HG03095 (cell line): ENCODE results near the gene MCC.

Experiments used
- ATAC-seq: cut with Tn5 transposase; IDR thresholded peaks from one replicate; pipeline ENCODE4 v1.9.1; 2021; ENCODE audit warnings: moderate library complexity; ENCODE audit not compliant: unreplicated experiment

MCC gene

DNA sequence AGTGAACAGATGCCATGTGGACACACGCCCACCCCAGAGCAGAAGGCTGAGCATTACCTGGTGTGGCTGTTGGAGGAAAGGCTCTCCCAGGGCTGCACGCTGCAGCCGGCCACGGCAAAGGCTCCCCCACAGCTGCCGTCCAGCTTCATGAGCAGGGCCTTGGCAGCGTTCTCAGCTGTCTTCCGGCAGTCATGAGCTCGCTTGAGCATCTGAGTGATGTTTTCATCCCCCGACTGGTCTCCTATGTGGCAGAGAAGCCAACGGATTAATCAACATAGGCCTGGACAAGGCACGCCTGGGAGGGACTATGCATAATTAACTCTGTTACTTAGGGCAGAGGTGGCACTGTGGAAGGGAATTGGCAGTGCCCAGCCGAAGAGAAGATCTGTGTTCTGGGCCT is 424.3 kb downstream of the MCC start:
- no peak for ATAC-seq

DNA sequence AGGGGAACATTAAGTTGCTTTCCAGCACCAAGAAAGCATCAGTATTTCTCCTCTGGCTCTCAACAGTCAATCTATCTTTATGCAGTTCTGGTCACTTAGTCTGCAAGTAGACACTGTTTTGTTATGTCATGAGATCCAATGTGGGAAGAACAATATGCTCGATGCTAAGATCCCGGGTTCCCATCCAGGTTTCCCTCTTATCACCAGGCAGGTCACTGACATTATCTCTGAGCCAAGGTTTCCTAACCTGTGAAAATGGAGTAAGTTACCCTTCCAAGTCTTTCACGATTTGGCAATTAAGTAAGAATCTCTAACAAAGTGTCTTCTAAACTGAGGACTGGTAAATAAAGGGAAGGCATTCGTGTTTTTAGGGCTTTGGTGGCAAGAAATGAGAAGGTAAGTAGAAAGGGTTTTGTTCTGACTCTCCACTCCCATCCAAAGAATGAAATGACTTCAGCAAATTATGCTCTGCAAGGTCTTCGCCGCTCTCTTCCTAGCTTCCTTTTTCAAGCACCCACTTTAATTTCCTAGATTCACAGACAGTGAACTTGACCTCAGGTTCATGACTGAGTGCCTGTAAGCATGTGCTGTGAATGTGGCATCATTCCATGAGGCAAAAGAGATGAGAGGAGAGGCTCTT is 425.3 kb downstream of the MCC start:
- ATAC-seq, result no peak

DNA sequence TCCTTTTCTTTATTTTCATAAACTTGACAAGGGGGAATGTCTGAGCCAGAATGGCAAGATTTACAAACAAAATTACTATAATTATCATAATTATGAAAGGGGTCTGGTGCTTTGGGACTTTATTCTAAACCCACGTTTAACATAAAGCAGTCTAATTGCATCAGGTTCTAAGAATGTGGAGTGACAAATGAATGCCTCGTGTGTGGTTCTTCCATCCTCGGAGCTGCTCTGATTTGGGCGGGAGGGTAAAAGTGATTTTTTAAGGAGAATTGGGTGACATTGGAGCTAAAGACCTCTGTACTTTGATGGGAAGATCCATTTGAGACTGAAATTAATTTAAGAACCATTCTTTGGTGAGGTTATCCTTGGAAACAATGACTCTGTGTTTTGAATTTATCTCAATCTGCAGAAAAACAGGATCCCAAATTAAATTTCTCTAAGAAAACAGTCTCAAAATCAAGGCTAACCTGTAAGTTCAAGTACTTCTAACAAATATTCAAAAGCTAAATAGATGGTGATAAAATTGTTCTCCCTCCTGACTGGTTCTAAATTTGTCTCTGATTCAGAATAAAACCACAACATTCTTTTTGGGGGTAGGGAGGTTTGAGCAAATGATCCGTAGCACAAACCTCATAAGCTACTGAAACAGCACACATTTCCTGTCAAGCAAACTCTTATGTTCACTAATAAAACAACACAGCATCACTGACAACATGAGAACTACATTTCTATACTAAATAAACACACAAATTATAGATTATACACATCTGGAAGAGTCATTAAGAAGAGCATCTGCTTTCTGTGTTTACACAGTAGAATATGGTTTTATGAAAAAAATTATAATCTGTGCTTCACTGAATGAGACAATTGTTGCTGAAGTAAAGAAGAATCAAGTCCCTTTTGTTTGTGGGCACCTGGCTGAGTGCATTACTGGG is 426.1 kb downstream of the MCC start:
- no peak for ATAC-seq

DNA sequence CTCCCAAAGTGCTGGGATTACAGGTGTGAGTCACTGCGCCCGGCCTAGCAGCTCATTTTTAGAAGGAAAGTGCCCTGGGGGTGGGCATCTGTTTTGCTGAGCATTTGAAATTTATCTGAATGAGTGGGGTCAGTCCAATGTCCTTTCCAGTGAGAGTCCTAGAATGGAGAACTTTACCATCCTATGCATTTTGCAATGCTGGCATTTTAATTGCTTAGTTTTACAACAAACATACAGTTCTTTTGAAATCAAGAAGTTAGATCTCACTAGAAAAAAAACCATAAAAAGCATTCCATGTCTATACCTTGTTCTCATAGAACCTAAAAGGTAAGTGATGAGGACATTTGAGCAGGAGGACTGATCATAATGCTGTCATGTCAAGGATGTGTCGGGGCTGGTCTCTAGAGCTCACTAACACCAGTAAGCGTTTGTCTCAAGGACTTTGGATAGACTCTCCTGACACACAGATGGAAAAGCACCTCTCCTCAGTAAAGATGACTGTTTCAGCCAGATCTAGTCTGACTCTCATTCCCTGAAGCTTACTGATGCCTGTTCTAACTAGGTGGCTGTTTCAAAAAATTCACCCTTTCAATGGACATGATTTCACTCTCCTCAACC is 427.7 kb downstream of the MCC start:
- ATAC-seq, result no peak

DNA sequence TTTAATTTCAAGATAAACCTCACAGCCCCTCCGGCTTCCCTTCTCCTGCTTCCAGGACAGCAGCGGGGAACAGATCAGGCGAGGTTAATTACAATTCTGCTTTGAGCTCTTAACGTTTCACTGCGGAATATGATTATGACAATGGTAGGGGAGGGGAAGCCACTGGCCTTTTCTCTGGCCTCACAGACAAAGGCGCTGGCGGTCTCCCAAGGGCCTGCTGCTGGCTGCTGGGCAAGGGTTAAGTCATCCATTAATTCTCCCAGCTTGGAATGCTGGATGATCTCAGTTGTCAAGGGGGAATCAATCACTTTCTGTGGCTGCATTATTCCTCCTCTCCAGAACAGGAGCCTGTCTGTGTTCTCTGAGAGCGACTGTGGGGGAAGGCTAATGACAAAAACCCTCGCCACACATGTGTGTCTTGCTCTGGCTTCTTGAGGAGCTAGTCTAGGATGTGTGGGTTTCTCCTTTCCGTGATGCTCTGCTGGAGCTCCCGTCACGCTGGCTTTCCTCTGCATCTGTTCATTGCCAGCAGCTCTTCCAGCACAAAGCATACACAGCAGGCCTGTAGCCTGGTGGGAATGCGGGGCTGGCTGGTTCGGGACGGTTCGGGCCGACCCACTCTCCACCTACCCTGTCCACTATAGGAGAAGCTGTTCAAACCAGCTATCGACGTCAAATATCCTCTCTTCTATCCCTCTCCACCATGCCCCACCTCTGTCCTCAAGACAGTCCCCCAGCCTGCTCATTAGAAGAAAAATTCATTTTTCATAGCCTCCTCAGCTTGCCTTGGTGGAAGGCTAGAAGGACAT is 428.8 kb downstream of the MCC start:
- ATAC-seq, result no peak

DNA sequence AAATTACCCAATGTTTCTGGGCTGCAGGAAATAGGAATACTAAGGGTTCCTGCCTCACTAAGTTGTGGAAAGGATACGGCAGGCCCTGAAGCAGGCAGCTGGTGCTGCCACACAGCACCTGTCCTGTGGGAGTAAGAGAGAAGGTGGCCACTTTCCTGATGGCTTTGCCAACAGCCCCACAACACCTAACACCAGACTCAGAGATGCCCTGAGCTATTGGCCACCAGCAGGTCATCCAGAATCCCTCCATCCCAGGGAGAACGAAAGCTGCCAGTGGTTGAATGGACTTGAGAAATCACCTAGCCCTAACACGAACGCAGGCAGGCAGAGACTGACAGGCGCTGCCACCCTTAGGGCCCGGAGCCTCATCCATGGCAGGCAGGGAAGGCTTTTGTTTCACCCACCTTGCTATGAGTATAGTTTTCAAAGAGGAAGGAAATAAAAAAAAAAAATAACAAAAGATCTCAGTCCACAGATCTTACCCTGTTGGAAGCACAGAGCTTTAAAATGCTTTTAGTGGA is 429.5 kb downstream of the MCC start:
- no peak for ATAC-seq

DNA sequence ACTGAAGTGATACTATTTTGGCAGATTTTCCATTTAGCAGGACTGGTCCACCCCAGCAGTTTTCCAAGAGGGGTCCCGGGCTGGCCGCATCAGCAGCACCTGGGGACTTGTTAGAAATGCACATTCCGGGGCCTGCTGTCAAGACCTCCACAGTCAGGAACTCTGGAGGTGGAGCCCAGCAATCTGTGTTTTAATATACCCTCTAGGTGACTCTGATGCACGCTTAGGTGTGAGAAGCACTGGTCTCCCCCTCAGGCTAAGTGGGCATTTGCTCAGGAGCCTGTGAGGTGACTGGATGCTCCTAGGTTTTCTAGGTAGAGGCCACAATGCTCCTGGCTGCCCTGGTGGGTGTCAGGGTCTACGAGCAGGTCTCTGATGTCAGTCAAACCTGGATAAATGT is 430.0 kb downstream of the MCC start:
- no peak for ATAC-seq

DNA sequence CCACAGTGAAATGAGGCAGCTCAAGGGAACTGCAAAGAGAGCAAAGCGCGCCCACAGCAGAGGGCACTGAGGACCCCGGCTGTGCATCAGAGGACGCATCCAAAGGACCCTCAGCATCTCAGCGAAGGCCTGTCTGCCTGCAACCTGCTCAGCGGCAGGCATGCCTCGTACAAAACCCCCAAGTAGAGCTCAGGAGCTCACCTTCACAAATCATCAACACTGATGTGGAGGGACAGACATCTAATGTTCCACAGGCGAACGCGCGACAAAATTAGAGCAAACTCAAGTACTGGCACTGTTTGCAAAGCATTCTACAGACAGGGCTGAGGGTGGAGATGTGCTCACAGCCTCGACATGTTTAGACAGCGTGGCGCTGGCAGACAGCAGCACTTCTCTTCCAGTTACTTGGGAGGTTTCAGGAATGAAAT is 430.7 kb downstream of the MCC start:
- no peak for ATAC-seq

DNA sequence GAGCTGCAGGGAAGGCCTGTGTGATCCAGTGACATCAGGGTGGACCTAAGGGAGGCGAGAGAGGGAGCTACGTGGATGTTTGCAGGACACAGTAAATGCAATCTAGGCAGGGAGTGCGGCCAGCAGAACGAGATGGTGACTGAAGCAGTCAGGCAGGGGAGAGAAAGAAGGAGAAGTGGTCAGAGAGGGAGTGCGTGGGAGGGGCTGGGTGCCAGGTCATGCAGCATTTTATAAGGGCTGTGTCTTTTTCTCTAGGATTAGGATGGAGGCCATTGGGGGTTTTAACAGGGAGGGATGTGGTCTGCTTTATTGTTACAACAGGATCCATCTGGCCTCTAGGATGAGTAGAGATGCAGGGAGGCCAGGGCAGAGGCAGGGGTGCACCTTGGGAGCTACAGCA is 431.3 kb downstream of the MCC start:
- no peak for ATAC-seq

DNA sequence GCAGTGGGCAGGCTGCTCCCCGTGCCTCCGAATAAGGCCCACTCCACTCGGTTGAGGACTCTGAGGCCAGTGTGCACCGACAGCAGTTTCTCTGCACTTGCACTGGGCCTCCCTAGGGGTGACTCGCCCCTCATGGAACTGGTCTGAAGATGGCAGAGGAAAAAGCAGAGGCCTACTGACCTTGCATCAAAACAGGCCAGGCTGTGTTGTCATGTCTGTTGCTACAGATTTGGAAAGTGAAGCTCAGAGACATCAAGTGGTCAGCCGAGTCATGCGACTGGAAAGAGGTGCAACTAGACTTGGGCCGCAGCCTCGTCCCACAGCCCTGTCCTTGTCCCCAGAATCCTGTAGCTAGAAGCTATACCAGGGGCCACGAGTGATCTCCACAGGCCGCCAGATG is 433.4 kb downstream of the MCC start:
- ATAC-seq, result no peak

DNA sequence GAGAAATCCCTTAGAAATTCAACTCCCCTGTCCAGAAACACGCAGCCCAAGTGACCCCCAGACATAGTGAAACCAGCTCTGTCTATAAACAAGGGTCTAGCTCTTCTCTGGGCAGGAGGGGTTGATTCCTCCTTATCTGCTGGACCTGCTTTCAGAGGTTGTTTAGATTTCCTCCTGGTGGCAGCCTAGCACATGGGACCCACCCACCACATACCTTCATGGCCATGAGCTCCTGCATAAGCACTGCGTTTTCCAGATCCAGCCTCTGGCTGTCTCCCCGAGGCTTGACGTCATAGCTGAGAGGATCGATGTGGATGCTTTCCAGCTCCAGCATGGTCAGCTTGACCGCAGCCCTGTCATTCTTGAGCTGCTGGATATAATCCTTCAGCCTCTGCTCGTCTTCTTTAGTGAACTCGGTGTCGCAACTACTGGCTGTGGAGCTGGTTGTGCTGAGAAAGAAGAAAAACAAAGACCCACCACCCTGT is 434.7 kb downstream of the MCC start:
- no peak for ATAC-seq

DNA sequence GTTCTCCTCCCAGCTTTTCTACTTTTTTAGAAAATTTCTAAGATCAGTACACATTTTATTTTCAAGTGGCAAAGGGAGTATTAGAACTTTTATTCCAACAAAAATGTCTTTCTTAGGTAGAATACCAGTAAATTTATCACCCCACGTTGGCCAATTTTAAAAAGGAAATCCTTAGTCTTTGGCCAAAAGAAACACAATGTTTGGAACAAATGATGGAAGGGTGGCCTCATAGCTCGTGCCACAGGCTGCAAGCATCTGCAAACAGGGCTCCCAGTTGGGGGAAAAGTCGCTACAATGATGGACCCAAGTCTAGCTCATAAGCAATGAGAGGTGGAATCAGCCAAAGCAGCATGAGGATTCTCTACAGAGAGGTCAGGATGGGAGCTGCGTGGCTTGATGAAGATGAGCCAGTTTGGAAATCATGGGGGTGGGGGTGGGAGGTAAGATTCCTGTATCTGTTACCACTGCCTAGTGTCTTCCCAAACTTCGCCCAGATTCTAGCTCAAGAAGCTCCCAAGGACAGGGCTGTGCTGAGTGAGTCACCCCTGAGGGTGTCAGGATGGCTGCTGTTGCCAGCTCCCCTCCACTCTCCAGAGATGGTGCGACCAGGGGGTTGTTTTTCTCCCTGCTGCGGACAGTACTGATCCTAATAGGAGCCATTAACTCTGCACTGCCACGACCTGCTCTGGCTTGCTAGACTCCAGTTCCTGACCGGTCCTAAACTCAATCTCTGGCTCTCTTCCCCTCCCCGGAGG is 436.0 kb downstream of the MCC start:
- ATAC-seq, result no peak

DNA sequence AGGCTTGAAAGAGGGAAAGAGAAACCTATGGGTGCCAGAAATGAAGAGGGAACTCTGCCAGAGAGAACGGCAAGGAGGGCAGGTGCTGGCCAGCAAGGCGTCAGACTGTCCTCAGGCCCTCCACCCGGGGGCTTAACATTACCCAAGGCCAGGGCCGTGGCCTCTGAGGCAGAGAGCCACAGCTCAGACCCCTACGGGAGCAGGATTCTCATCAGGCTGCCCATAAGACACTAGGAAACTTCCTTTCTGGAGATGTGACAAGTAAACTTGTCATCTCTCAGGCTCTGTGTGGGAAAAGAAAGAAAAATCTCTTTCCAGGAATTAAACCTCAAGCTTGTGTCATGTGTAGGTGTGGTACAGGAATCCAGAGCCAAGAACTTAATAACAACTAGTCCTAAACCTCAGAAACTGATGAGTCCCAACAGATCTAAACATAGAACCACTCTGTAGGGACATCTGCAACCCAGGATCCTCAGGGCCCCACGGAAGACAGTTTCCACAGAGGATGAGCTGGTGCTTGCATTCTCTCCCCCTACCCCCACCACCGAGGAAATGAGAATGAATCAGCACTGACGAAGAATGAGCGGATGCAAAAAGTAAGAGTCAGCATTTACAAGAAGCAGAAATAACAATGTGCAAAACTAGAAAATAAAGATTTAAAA is 437.4 kb downstream of the MCC start:
- no peak for ATAC-seq

DNA sequence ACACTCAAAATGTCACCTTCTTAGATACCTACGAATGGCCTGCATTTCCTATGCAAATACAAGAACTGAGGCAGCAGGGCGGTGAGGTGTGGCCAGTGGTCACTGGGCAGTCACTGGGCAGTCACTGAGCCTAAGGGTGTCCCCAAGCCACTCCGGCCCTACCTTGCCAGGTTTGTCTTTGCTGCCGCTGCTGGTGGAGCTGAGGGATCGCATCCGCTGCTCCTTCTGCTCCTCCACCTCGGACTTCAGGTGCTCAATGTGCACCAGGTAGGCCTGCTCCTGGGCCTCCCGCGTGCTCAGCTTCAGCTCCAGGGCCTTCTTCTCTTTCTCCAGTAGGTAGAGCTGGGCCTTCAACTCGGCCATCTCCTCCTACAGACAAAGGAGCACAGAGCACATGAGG is 439.3 kb downstream of the MCC start:
- ATAC-seq, result no peak

DNA sequence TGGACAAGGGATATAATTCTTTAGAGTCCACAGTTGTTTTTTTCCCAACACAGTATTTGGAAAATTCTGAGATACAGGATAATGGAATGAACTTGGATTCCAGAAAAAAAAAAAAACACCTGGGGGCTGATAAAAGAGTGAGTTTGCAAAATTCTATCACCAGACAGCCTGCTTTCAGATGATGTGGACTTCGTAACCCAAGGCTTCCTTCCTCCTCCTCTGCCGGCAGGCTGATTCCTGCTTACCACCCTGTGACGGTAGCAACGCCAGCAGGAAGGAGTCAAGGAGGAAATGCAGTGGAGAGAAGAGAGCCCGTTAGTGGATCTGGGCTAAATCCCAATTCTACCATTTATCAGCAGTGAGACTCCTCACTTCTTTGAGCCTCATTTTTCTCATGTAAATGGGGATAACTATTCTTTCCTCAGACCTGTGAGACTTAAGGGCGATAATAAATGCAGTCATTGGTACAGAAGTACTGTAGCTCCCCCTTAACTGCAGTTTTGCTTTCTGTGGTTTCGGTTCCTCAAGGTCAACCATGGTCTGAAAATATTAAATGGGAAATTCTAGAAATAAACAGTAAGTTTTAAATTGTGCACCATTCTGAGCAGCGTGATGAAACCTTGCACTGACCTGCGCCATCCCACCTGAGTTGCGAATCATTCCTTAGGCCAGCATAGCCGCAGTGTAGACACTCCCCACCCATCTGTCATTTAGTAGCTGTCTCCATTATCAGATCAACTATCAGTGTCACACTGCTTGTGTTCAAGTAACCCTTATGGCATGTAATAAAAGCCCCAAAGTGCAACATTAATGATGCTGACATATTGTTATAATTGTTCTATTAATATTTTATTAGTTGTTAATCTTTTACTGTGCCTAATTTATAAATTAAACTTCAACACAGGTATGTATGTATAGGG is 440.3 kb downstream of the MCC start:
- ATAC-seq, result peak; percentile 76

DNA sequence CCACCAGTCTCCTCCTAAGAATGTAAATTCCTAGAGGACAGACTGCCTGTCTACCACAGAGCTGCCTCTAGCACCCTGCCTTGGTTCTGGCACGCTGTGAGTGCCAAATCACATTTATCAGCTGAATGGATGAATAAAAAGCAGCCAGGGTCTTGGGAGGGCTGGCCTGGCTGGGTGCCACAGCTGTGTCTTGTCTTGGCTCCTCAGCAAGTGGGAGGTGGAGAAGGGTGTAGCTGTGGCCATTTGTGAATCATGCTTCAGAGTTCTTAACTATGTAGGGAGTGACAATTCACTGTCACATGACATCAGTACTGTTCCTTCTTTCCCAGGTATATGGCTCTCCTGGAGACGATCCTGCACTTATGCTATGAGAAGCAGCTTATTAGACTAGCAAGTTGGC is 441.0 kb downstream of the MCC start:
- ATAC-seq, result no peak

DNA sequence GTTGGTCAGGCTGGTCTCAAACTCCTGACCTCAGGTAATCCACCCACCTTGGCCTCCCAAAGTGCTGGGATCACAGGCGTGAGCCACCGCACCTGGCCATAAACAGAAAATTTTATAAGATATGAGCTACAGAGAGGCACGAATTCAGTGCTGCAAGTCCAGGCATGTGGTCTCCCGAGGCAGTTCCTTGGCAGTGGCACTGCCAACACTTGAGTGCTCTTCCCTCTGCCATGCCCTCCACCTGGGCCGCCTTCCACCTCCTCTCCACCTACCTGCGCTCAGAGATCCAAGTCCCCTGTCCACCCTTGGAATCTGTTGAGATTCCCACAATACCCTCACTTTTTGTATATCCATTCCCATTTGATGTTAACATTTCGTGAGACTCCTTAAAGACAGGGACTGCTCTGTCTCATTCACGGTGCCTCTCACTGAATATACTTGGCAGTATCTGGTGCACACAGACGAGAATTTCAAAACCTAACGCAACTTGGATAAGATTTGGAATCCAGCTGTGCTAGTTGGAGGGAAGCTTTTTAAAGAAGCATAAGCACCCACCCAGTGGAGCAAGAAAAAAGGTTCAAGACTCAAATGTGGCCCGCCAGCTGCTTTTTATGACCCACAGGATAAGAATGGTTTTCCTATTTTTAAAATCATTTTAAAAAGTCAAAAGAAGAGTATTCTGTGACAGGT is 443.3 kb downstream of the MCC start:
- no peak for ATAC-seq

DNA sequence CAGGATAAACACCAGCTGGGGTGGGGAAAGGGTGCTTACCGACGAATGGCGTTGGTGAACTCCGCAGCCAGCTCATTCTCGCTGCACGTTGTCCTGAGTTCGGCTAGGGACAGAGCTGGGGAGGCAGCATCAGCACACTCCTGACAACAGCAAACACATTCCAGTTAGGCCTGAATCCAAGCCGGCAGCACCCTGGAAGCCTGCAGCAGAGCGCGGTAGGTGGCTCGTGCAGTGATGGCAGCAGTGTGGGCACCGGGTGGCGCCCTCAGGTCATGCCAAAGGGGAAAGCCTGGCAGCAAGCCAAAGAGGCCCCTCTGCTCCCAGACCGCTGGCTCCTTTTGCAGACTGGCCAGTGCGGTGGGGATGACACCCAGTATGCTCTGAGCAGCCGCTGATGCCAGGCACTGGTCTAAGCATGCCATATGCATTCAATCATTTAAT is 444.7 kb downstream of the MCC start:
- ATAC-seq, result no peak
